IMR-90 (cell line): ENCODE measurements around the gene DNAJC22. TPM values are rescaled to one million over a fixed set of nuclear protein-coding genes. Genes with fewer than 3 reads are reported as not detected.

Experiments used
- ATAC-seq: fragments of 200-7000 bp; cut with Tn5 transposase; 2 replicates; pipeline ENCODE4 v1.9.1; 2020; ENCODE audit warnings: low read depth, mild to moderate bottlenecking, moderate library complexity
- BruUV-seq: library from RNA; stranded (reverse); fragments of 400-500 nt; replicated peaks from 2 replicates; lab custom pipeline; 2021; lab: Mats Ljungman, UMichigan
- CTCF ChIA-PET: fragments of 300-600 bp; formaldehyde crosslinking; extraction: SDS; loops from one replicate; lab custom pipeline; 2021; ENCODE audit warnings: antibody characterized with exemption; lab: Yijun Ruan, JAX
- POLR2A ChIA-PET: fragments of 300-600 bp; sonication (Branson Sonifier 250); formaldehyde crosslinking; loops from one replicate; lab custom pipeline; 2022; ENCODE audit warnings: antibody characterized with exemption; ENCODE audit not compliant: unreplicated experiment; lab: Charles Lee
- DNase-seq: peaks from one replicate; pipeline ENCODE4 v3.0.0; 2013
- H2AFZ ChIP-seq: replicated peaks from 2 replicates; pipeline ENCODE3; 2013; ENCODE audit warnings: low read length, mild to moderate bottlenecking; ENCODE audit not compliant: poor library complexity
- H2AK5ac ChIP-seq: 2 replicates; pipeline ENCODE4 v1.6.1; 2013; ENCODE audit warnings: low read depth, low read length, inconsistent platforms
- H2AK9ac ChIP-seq: replicated peaks from 2 replicates; pipeline ENCODE3; 2013; ENCODE audit warnings: mild to moderate bottlenecking, low read depth, low read length, moderate library complexity; ENCODE audit not compliant: poor library complexity
- H2BK120ac ChIP-seq: 2 replicates; pipeline ENCODE4 v1.6.1; 2013; ENCODE audit warnings: low read depth, low read length, inconsistent platforms
- H2BK15ac ChIP-seq: 3 replicates; pipeline ENCODE4 v1.6.1; 2013; ENCODE audit warnings: low read depth, low read length, inconsistent platforms
- H2BK20ac ChIP-seq: 2 replicates; pipeline ENCODE4 v1.6.1; 2013; ENCODE audit warnings: low read depth, mild to moderate bottlenecking, inconsistent platforms, low read length, moderate library complexity
- H2BK5ac ChIP-seq: 2 replicates; pipeline ENCODE4 v1.6.1; 2013; ENCODE audit warnings: mild to moderate bottlenecking, low read depth, low read length, inconsistent platforms; ENCODE audit not compliant: poor library complexity, severe bottlenecking
- H3K14ac ChIP-seq: replicated peaks from 2 replicates; pipeline ENCODE4 v1.6.1; 2013; ENCODE audit warnings: low read depth, low read length, inconsistent platforms
- H3K18ac ChIP-seq: 2 replicates; pipeline ENCODE4 v1.6.1; 2013; ENCODE audit warnings: low read depth, low read length, control low read depth
- H3K23ac ChIP-seq: 2 replicates; pipeline ENCODE4 v1.6.1; 2013; ENCODE audit warnings: low read depth, low read length, inconsistent platforms
- H3K27ac ChIP-seq: 2 replicates; pipeline ENCODE4 v1.5.1; 2013; ENCODE audit warnings: mild to moderate bottlenecking, control low read depth, low read length; ENCODE audit not compliant: insufficient read depth
- H3K27me3 ChIP-seq: 2 replicates; pipeline ENCODE4 v1.6.1; 2013; ENCODE audit warnings: low read length; ENCODE audit not compliant: control insufficient read depth, insufficient read depth
- H3K36me3 ChIP-seq: 2 replicates; pipeline ENCODE4 v1.6.1; 2013; ENCODE audit warnings: low read length, mixed read lengths; ENCODE audit not compliant: control insufficient read depth, insufficient read depth
- H3K4ac ChIP-seq: 2 replicates; pipeline ENCODE4 v1.6.1; 2013; ENCODE audit warnings: low read depth, low read length, inconsistent platforms
- H3K4me1 ChIP-seq: 2 replicates; pipeline ENCODE4 v1.6.1; 2013; ENCODE audit warnings: low read length, mixed read lengths; ENCODE audit not compliant: control insufficient read depth, insufficient read depth
- H3K4me2 ChIP-seq: 2 replicates; pipeline ENCODE4 v1.6.1; 2013; ENCODE audit warnings: low read depth, mild to moderate bottlenecking, control low read depth, low read length, moderate library complexity
- H3K4me3 ChIP-seq: 2 replicates; pipeline ENCODE4 v1.5.1; 2013; ENCODE audit warnings: low read depth, mild to moderate bottlenecking, control low read depth, low read length, moderate library complexity; ENCODE audit not compliant: insufficient read depth
- H3K56ac ChIP-seq: 2 replicates; pipeline ENCODE4 v1.6.1; 2013; ENCODE audit warnings: low read length, inconsistent platforms; ENCODE audit not compliant: insufficient read depth; ENCODE audit errors: extremely low read depth
- H3K79me1 ChIP-seq, 2 experiments: 2 replicates each; pipeline ENCODE4 v1.6.1; 2013; ENCODE audit warnings: low read length in 2 of 2, inconsistent platforms in 1 of 2, low read depth in 1 of 2
- H3K9ac ChIP-seq: 2 replicates; pipeline ENCODE4 v1.6.1; 2013; ENCODE audit warnings: low read depth, low read length, control low read depth
- H3K9me1 ChIP-seq: 2 replicates; pipeline ENCODE4 v1.6.1; 2013; ENCODE audit warnings: low read length, inconsistent platforms; ENCODE audit not compliant: insufficient read depth
- H3K9me3 ChIP-seq: 2 replicates; pipeline ENCODE4 v1.6.1; 2013; ENCODE audit warnings: low read length; ENCODE audit not compliant: control insufficient read depth, insufficient read depth
- H4K20me1 ChIP-seq: 2 replicates; pipeline ENCODE4 v1.6.1; 2013; ENCODE audit warnings: low read length, inconsistent platforms; ENCODE audit not compliant: insufficient read depth
- H4K5ac ChIP-seq: 2 replicates; pipeline ENCODE4 v1.6.1; 2013; ENCODE audit warnings: mild to moderate bottlenecking, low read depth, low read length, control low read depth
- H4K8ac ChIP-seq, 2 experiments: 2 replicates each; pipeline ENCODE4 v1.6.1; 2013; ENCODE audit warnings: low read depth in 2 of 2, low read length in 2 of 2, control low read depth in 1 of 2, inconsistent platforms in 1 of 2
- H4K91ac ChIP-seq: 2 replicates; pipeline ENCODE4 v1.6.1; 2013; ENCODE audit warnings: low read depth, low read length, inconsistent platforms; ENCODE audit not compliant: insufficient read depth
- MAZ ChIP-seq: IDR thresholded peaks from 2 replicates; pipeline ENCODE4 v1.6.1; 2012; ENCODE audit warnings: low read depth, mild to moderate bottlenecking, low read length, improper control_type of control experiment, moderate library complexity, borderline replicate concordance
- MXI1 ChIP-seq: IDR thresholded peaks from 2 replicates; pipeline ENCODE4 v1.6.1; 2012; ENCODE audit warnings: low read depth, mild to moderate bottlenecking, low read length, moderate library complexity, borderline replicate concordance
- POLR2A ChIP-seq: IDR thresholded peaks from 2 replicates; pipeline ENCODE4 v1.6.1; 2012; ENCODE audit warnings: mild to moderate bottlenecking, low read depth, low read length
- RAD21 ChIP-seq: IDR thresholded peaks from 2 replicates; pipeline ENCODE4 v1.6.1; 2012; ENCODE audit warnings: low read length, improper control_type of control experiment
- WGBS, 2 experiments: methylation state at CpG; one replicate each; pipeline versions ENCODE4 v1.1.5 to v1.1.7; 2013; ENCODE audit warnings: missing lambda C conversion rate in 2 of 2; ENCODE audit not compliant: insufficient read length in 1 of 2; ENCODE audit errors: extremely low coverage in 2 of 2; 5-methylcytosine and 5-hydroxymethylcytosine counted together
- dilution Hi-C: fragments of 300-500 bp; cut with HindIII; formaldehyde crosslinking; loops from one replicate; pipeline ENCODE4 v1.14.3; 2018; ENCODE audit warnings: low sequenced_read_pairs; ENCODE audit not compliant: unreplicated experiment
- in situ Hi-C: fragments of 300-500 bp; cut with MboI; formaldehyde crosslinking; loops from 3 replicates; pipeline ENCODE4 v1.14.3; 2019; ENCODE audit warnings: low sequenced_read_pairs, inconsistent platforms, mixed read lengths
- intact Hi-C: fragments of 100-400 bp; cut with micrococcal nuclease; formaldehyde crosslinking; loops from 2 replicates; pipeline ENCODE4 v1.10.0; 2022
- polyA plus RNA-seq, 3 experiments: library from polyadenylated mRNA; depleted of rRNA; stranded (reverse); fragments of >200 nt; gene quantifications; 2 replicates each; pipeline ENCODE4 v1.2.3, GENCODE V29; 2012; ENCODE audit warnings: low replicate concordance in 1 of 3
- total RNA-seq: library from RNA; depleted of rRNA; stranded (reverse); fragments of >200 nt; gene quantifications from 2 replicates; pipeline ENCODE4 v1.2.3, GENCODE V29; 2012
- TF ChIP-seq, protein P1 (sequence below): fragments of 150-350 bp; IDR thresholded peaks from 2 replicates; pipeline ENCODE4 v1.6.1; 2016; ENCODE audit warnings: low read depth, mild to moderate bottlenecking, low read length, moderate library complexity, borderline replicate concordance

The DNAJC22 gene
- total and polyA plus RNA-seq, 2 of the 4 experiments (the other 2 are of a cell fraction): 8.1 to 8.2 TPM

DNA sequence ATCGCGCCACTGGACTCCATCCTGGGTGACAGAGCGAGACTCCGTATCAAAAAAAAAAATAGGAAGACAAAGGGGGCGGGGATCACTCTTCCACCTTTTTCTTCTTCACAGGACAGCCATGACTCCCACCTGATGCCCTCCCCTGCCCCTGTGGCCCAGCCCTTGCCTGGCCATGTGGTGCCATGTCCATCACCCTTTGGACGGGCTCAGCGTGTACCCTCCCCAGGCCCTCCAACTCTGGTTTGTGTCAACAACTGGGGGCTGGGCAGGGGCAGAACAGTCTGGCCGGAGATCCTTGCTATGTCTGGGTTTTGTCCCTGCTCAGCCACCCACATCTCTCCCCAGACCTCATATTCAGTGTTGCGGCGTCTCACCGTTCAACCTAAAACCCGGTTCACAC, 17.9 kb upstream of the DNAJC22 start:
- Histone ChIP-seq H4K20me1 (no peaks in the 10 kb centered on the region), H4K5ac (no peak overlapping the region), H3K9me3 (no peaks in the 10 kb centered on the region), H3K56ac (no peak overlapping the region), H3K36me3 (peaks cover 6% of the 10 kb centered on the region), H2AFZ (no peak overlapping the region), H2BK5ac (no peak overlapping the region), H2AK5ac (no peak overlapping the region), H3K23ac (no peak overlapping the region), H3K14ac (no peak overlapping the region), H3K4me3 (no peak overlapping the region), H2BK120ac (no peak overlapping the region), H4K91ac (no peak overlapping the region), H3K18ac (no peak overlapping the region), H4K8ac (no peak overlapping the region), H3K27ac (no peak overlapping the region), H3K4me2 (no peak overlapping the region), H3K27me3 (peaks cover 2% of the 10 kb centered on the region; the same call in 1 of the 2 replicates), H3K79me1 (peaks cover 4 to 27% of the 10 kb centered on the region in 2 experiments; a peak in 3 of 4 replicates), H2AK9ac (peak overlapping the region; percentile 55), H3K9ac (no peak overlapping the region), H2BK20ac (no peak overlapping the region), H3K4me1 (peaks cover 2% of the 10 kb centered on the region; the same call in 1 of the 2 replicates), H3K9me1 (no peaks in the 10 kb centered on the region), H2BK15ac (no peak overlapping the region), H3K4ac (no peak overlapping the region)
- in situ Hi-C loops: no loop called here
- intact Hi-C loops: no loop called here
- DNase-seq (no peak), ATAC-seq (no peak)
- dilution Hi-C loops: no loop called here
- no TSS peak for BruUV-seq
- WGBS, 2 experiments: 96% methylated on average over 4 of the region's 12 CpGs; no CpG with 5 or more reads in 1 of the 2 experiments
- ChIA-PET POLR2A (no interaction called here), CTCF (no interaction called here)
- TF ChIP-seq POLR2A (no peak), MAZ (no peak), RAD21 (no peak), MXI1 (no peak)
- TF ChIP-seq, protein P1, sequence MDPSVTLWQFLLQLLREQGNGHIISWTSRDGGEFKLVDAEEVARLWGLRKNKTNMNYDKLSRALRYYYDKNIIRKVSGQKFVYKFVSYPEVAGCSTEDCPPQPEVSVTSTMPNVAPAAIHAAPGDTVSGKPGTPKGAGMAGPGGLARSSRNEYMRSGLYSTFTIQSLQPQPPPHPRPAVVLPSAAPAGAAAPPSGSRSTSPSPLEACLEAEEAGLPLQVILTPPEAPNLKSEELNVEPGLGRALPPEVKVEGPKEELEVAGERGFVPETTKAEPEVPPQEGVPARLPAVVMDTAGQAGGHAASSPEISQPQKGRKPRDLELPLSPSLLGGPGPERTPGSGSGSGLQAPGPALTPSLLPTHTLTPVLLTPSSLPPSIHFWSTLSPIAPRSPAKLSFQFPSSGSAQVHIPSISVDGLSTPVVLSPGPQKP: no peak
